ENCODE results near the gene WWC2. TPM values are rescaled to one million over a fixed set of nuclear protein-coding genes. Genes with fewer than 3 reads are reported as not detected.
A peak's percentile ranks its signal among the peaks of the same experiment; 100 is the strongest.

WWC2 gene
- total and polyA plus RNA-seq, 2 donors (not counting 3 experiments of a cell fraction or from before 2014, with no cell fraction given): 12.9 to 52.2 TPM

GRCh38 chr4:183132865-183133264 is 33.8 kb downstream of the WWC2 start:
- no peak for DNase-seq (ENCODE audit: low read depth, low spot score)
- Histone ChIP-seq H3K27ac (ENCODE audit: insufficient read depth, low read depth, low read length) (no peak overlapping the region), H3K36me3 (ENCODE audit: control insufficient read depth in 2 of 2, extremely low read depth in 1 of 2, insufficient read depth in 2 of 2, low read length in 2 of 2) (no peaks in the 10 kb centered on the region), H3K4me3 (replicated peaks in 1 of 3; ENCODE audit: insufficient read depth in 1 of 3, low read depth in 1 of 3, low read length in 3 of 3) (no peak overlapping the region), H3K4me2 (ENCODE audit: insufficient read depth, low read length) (no peak overlapping the region), H3K79me2 (ENCODE audit: control insufficient read depth, insufficient read depth, low read length) (peaks cover 73% of the 10 kb centered on the region), H3K9ac (replicated peaks; ENCODE audit: extremely low read depth, insufficient read depth, low read length) (no peak overlapping the region), H4K20me1 (replicated peaks; ENCODE audit: control insufficient read depth, extremely low read depth, insufficient read depth, low read length) (peaks cover 10% of the 10 kb centered on the region), H3K9me1 (replicated peaks; ENCODE audit: control insufficient read depth, extremely low read depth, insufficient read depth, low read length) (peaks cover 2% of the 10 kb centered on the region), H3K9me3 (replicated peaks; ENCODE audit: control insufficient read depth, insufficient read depth, low read length) (no peaks in the 10 kb centered on the region), H2AFZ (ENCODE audit: low read depth, low read length) (no peak overlapping the region), H3K4me1 (ENCODE audit: control insufficient read depth, extremely low read depth, insufficient read depth, low read length) (no peaks in the 10 kb centered on the region), H3K27me3 (ENCODE audit: control insufficient read depth in 2 of 2, insufficient read depth in 2 of 2, low read length in 2 of 2) (no peaks in the 10 kb centered on the region)
- TF ChIP-seq POLR2A (IDR thresholded peaks at IDR 0.05; ENCODE audit: low read depth, low read length): no peak
- TF ChIP-seq GATA2 (IDR thresholded peaks at IDR 0.05; ENCODE audit: insufficient read depth, insufficient read length, low read depth, low read length): no peak
- TF ChIP-seq MYC (IDR thresholded peaks at IDR 0.05; ENCODE audit: low read depth, low read length): no peak
- TF ChIP-seq MAX (IDR thresholded peaks at IDR 0.05; ENCODE audit: insufficient read depth, insufficient read length): no peak
- TF ChIP-seq POLR2AphosphoS5 (IDR thresholded peaks at IDR 0.05; ENCODE audit: insufficient read depth, low read depth, low read length): no peak
- ChIA-PET POLR2A (no interaction called here), CTCF (interaction anchor here (1.2 kb wide), 1 partner anchor 195 kb away, joined by 3 read pairs; no protein-coding TSS in a partner anchor)
- no TSS peak for BruUV-seq (replicated peaks)
- intact Hi-C loops (cut with micrococcal nuclease) (no loop called here), dilution Hi-C loops (cut with MboI; ENCODE audit: extremely low pct_ligation_motif_present, low sequenced_read_pairs) (no loop called here)
- no peak for FAIRE-seq

- no peaks in the 10 kb centered on the region for H3K9me3 ChIP-seq (replicated peaks; ENCODE audit: control insufficient read depth, insufficient read depth, low read length)
- peaks cover 4% of the 10 kb centered on the region for H4K20me1 ChIP-seq (replicated peaks; ENCODE audit: control insufficient read depth, extremely low read depth, insufficient read depth, low read length)
- ChIA-PET POLR2A (no interaction called here), CTCF (interaction anchor here (1.0 to 1.5 kb wide), 2 partner anchors 9 to 12 kb away, joined by 3 to 5 read pairs; no protein-coding TSS in a partner anchor)
- H3K27ac ChIP-seq (ENCODE audit: insufficient read depth, low read depth, low read length): no peak overlapping the region
- H3K4me3 ChIP-seq (replicated peaks in 1 of 3; ENCODE audit: insufficient read depth in 1 of 3, low read depth in 1 of 3, low read length in 3 of 3): no peak overlapping the region
- intact Hi-C loops (cut with micrococcal nuclease) (no loop called here), dilution Hi-C loops (cut with MboI; ENCODE audit: extremely low pct_ligation_motif_present, low sequenced_read_pairs) (no loop called here)
- H3K9me1 ChIP-seq (replicated peaks; ENCODE audit: control insufficient read depth, extremely low read depth, insufficient read depth, low read length): no peaks in the 10 kb centered on the region
- FAIRE-seq: no peak
- peaks cover 15% of the 10 kb centered on the region for H3K4me1 ChIP-seq (ENCODE audit: control insufficient read depth, extremely low read depth, insufficient read depth, low read length)
- H2AFZ ChIP-seq (ENCODE audit: low read depth, low read length): no peak overlapping the region
- DNase-seq (ENCODE audit: low read depth, low spot score): no peak
- peaks cover 77% of the 10 kb centered on the region for H3K79me2 ChIP-seq (ENCODE audit: control insufficient read depth, insufficient read depth, low read length)
- TF ChIP-seq CTCF (IDR thresholded peaks at IDR 0.05; ENCODE audit: extremely low read depth in 1 of 2, insufficient read depth in 1 of 2, low read depth in 1 of 2, low read length in 2 of 2) (no peak), FOS (IDR thresholded peaks at IDR 0.05; ENCODE audit: borderline replicate concordance, insufficient read depth, low read length) (peak; percentile 46), JUN (IDR thresholded peaks at IDR 0.05; ENCODE audit: borderline replicate concordance, insufficient read depth, insufficient read length, low read depth) (no peak), POLR2A (IDR thresholded peaks at IDR 0.05; ENCODE audit: low read depth, low read length) (no peak), POLR2AphosphoS5 (IDR thresholded peaks at IDR 0.05; ENCODE audit: insufficient read depth, low read depth, low read length) (no peak), GATA2 (IDR thresholded peaks at IDR 0.05; ENCODE audit: insufficient read depth, insufficient read length, low read depth, low read length) (no peak)
- no peak overlapping the region for H3K9ac ChIP-seq (replicated peaks; ENCODE audit: extremely low read depth, insufficient read depth, low read length)
- no TSS peak for BruUV-seq (replicated peaks)
- H3K4me2 ChIP-seq (ENCODE audit: insufficient read depth, low read length): no peak overlapping the region
- H3K27me3 ChIP-seq (ENCODE audit: control insufficient read depth in 2 of 2, insufficient read depth in 2 of 2, low read length in 2 of 2): no peaks in the 10 kb centered on the region
- no peaks in the 10 kb centered on the region for H3K36me3 ChIP-seq (ENCODE audit: control insufficient read depth in 2 of 2, extremely low read depth in 1 of 2, insufficient read depth in 2 of 2, low read length in 2 of 2)
Observed at GRCh38 chr4:183136855-183137254, 37.8 kb downstream of the WWC2 start.

Measured in endothelial cell of umbilical vein (primary cell).